IgD-negative memory B cell (primary cell): Measurements from ENCODE around the gene FXYD4. TPM values are rescaled to one million over a fixed set of nuclear protein-coding genes. Genes with fewer than 3 reads are reported as not detected.
A peak's percentile ranks its signal among the peaks of the same experiment; 100 is the strongest.

ENCODE experiments used
- H3K27ac Mint-ChIP-seq, 3 donors: one replicate each; pipeline ENCODE4 v1.8.0; 2020 to 2022; ENCODE audit warnings: mild to moderate bottlenecking in 3 of 3, mixed read lengths in 3 of 3, moderate library complexity in 1 of 3
- H3K27me3 Mint-ChIP-seq: one replicate; pipeline ENCODE4 v1.8.0; 2021; ENCODE audit warnings: mixed read lengths
- H3K36me3 Mint-ChIP-seq: one replicate; pipeline ENCODE4 v1.8.0; 2020; ENCODE audit warnings: mild to moderate bottlenecking, mixed read lengths
- H3K4me1 Mint-ChIP-seq, 3 donors: one replicate each; pipeline ENCODE4 v1.8.0; 2020 to 2022; ENCODE audit warnings: mixed read lengths in 3 of 3, mild to moderate bottlenecking in 1 of 3
- H3K4me3 Mint-ChIP-seq, 4 donors: one replicate each; pipeline ENCODE4 v1.8.0; 2020 to 2022; ENCODE audit warnings: mild to moderate bottlenecking in 4 of 4, mixed read lengths in 4 of 4, moderate library complexity in 3 of 4
- H3K9me3 Mint-ChIP-seq, 3 donors: one replicate each; pipeline ENCODE4 v1.8.0; 2020 to 2021; ENCODE audit warnings: mixed read lengths in 3 of 3, mild to moderate bottlenecking in 1 of 3
- polyA plus RNA-seq: library from polyadenylated mRNA; unstranded; fragments of 300-500 nt; fragmentation: Illumina TruSeq; gene quantifications from one replicate; pipeline ENCODE4 v1.2.3, GENCODE V29; 2021

The FXYD4 gene
- polyA plus RNA-seq, 1 donor from 2014 or later = not detected

DNA sequence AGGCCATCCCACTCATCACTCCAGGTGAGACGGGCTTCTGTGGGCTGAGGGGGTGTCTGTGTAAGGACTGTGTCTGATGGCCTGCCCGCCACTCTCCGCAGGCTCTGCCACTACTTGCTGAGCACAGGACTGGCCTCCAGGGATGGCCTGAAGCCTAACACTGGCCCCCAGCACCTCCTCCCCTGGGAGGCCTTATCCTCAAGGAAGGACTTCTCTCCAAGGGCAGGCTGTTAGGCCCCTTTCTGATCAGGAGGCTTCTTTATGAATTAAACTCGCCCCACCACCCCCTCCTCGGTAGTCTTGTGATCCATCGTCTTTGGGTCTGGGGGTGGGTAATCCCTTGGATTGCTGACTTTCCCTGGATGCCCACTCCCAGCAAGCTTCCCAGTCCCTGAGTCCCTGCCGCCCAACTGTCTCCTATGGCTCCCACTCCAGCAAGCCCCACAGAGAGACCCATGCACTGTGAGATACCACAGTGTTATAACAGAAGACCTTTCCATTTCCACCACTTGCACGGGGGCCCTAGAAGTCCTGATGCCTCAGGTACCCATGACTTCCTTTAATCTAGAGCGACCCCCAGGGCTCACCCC lies 4.7 kb downstream of the FXYD4 start:
- Mint-ChIP-seq H3K9me3 (no peaks in the 10 kb centered on the region), H3K27ac (peak overlapping the region in 1 of 3 donors; percentile 83), H3K36me3 (no peaks in the 10 kb centered on the region), H3K27me3 (peaks cover 3% of the 10 kb centered on the region), H3K4me1 (peaks cover 0 to 1% (median 0%) of the 10 kb centered on the region in 3 donors), H3K4me3 (no peak overlapping the region)

DNA sequence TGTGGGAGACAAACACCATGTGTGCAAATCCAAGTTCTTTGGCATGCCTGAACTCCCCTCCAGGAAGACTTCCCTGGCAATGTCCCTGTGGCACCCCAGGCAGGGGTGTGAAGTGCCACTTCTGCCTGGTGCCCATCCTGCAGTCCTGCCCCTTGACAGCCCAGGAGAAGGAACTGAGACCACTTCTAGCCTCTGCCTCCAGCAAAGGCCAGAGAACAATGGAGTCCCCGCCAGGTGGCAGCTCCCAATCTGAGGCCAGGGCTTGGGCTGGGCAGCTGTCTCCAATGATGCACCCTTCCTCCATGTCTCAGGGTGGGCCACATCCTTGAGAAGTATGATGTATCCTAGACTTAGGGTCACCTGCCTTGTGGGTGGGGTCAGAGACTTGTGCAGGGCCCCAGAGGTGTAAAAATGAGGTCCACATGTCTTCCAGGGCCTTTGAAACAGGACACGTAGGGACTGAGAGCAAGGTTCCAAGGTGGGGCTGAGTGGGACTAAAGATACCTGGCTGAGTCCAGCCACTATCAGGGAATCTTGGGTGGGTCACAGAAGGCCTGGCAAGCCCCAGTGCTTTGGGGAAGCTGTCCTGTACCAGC lies 5.5 kb downstream of the FXYD4 start:
- Mint-ChIP-seq H3K4me3 (no peak overlapping the region), H3K4me1 (peaks cover 0 to 1% (median 0%) of the 10 kb centered on the region in 3 donors), H3K36me3 (no peaks in the 10 kb centered on the region), H3K9me3 (no peaks in the 10 kb centered on the region), H3K27ac (no peak overlapping the region), H3K27me3 (peaks cover 3% of the 10 kb centered on the region)

DNA sequence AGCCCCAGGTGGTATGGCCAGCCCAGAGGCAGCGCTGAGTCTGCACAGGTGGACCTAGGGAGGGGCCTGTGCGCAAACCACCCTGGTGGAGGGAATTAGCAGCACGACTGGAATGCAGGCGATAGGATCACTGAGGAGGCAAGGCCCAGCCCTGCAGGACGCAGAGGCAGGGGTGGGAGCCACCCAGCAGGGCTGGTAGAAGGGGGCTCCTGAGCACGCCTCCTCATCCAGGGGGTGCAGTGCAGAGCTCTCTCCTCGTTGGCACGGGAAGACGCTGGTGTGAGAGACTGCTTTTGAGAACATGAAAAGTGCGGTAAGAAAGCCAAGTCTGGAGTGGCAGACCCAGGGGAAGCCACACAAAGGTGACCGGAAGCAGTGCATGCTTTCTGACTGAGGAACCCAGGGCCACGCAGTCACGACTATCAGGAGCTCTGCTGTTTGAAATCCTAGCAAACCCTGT lies 6.0 kb downstream of the FXYD4 start:
- H3K4me1 Mint-ChIP-seq = peaks cover 0 to 1% (median 0%) of the 10 kb centered on the region in 3 donors
- H3K27ac Mint-ChIP-seq = no peak overlapping the region
- no peaks in the 10 kb centered on the region for H3K36me3 Mint-ChIP-seq
- peaks cover 3% of the 10 kb centered on the region for H3K27me3 Mint-ChIP-seq
- H3K4me3 Mint-ChIP-seq = no peak overlapping the region
- H3K9me3 Mint-ChIP-seq = no peaks in the 10 kb centered on the region

DNA sequence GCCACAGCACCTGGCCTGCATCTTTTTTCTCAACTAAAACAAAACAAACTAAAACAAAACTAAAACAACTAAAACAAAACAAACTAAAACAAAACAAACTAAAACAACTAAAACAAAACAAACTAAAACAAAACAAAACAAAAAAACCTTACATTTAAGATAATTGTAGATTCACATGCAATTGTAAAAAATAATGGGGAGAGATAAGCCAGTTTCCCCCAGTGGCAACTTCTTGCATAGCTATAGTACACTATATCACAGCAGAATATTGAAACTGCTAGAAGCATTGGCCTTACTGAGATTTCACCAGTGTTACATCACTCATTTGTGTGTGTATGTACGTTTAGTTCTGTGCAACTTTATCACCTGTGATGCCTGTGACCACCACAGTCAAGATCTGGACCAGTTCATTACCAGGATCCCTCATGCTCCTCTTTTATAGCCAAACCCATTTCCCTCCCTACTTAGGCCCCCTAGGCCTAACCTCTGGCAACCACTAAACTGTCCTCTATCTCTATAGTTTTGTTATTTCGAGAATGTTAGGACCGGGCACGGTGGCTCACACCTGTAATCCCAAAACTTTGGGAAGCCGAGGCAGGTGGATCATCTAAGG lies 9.3 kb downstream of the FXYD4 start:
- Mint-ChIP-seq H3K9me3 (no peaks in the 10 kb centered on the region), H3K27ac (peak overlapping the region in 2 of 3 donors; percentile 5 to 18), H3K4me1 (peaks cover 0 to 7% (median 3%) of the 10 kb centered on the region in 3 donors), H3K27me3 (peaks cover 3% of the 10 kb centered on the region), H3K36me3 (no peaks in the 10 kb centered on the region), H3K4me3 (no peak overlapping the region)

DNA sequence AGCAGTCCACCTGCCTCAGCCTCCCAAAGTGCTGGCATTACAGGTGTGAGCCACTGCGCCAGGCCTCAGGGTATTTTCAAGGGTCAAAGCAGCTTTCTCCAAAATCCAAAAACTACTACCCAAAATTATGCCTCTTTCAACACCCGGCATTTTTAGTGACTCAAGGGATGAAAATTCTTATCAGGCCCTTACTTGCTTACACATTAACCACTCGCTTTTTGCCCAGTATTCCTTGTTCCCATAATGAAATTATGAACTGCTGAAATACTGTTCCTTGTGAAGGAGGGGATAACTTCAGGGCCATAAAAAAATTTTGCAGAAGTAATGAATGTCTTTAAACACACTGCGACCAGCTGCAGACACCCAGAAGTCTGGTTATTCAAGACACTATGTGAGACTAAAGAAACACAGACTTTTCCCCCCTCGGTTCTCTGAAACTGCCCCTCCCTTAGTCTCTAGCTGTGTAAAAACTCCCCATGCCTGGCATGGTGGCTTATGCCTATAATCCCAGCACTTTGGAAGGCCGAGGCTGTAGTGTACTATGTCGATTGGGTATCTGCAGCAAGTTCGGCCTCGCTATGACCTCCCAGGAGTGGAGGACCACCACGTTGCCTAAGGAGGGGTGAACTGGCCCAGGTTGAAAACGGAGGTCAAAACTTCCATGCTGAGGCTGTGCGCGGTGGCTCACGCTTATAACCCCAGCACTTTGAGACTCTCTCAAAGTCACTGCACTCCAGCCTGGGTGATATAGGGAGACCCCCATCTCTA lies 12.0 kb downstream of the FXYD4 start:
- H3K4me3 Mint-ChIP-seq = no peak overlapping the region
- H3K27ac Mint-ChIP-seq = peak overlapping the region in 2 of 3 donors; percentile 73 to 86
- H3K4me1 Mint-ChIP-seq = peaks cover 7 to 16% (median 15%) of the 10 kb centered on the region in 3 donors
- H3K9me3 Mint-ChIP-seq = no peaks in the 10 kb centered on the region
- H3K27me3 Mint-ChIP-seq = no peaks in the 10 kb centered on the region
- no peaks in the 10 kb centered on the region for H3K36me3 Mint-ChIP-seq

DNA sequence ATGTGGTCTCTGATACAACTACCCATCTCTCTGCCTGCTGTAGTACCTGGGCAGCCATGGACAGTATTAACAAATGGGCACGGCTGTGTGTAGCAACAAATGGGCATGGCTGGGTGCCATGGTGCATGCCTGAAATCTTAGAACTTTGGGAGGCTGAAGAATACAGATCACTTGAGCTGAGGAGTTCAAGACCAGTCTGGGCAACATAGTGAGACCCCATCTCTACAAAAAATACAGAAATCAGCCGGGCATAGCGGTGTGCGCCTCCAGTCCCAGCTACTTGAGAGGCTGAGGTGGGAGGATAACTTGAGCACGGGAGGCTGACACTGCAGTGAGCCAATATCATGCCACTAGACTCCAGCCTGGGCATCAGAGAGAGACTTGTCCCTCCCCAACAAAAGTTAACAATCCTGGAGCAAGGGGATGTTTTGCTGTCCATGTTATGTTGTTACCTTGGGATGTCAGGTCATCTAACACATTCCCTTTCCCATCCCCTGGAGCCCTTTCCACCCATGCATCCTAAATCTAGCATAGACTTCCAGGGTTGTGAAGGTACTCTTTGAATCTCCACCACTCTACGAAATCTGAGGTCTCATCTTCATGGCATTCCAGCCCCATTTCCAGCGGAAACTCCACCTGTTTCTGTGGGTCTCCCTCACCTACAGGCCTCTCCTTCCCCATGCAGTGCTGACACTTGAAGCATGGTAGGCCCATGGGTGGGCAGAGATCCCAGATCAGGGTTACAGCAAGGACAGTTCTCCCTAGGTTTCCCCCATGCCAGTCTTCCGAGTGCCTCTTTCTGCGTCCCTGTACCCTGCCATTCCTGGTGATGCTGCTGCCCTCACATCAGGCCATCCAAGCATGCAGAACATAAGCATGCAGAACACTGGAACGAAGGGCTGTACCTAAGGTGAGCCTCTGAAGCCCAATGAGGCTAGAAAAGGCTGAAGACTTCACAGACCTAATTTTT lies 13.1 kb downstream of the FXYD4 start:
- peak overlapping the region in 1 of 4 donors; percentile 57 for H3K4me3 Mint-ChIP-seq
- no peaks in the 10 kb centered on the region for H3K9me3 Mint-ChIP-seq
- H3K27me3 Mint-ChIP-seq = no peaks in the 10 kb centered on the region
- no peaks in the 10 kb centered on the region for H3K36me3 Mint-ChIP-seq
- peak overlapping the region in 2 of 3 donors; percentile 73 to 86 for H3K27ac Mint-ChIP-seq
- H3K4me1 Mint-ChIP-seq = peaks cover 10 to 21% (median 19%) of the 10 kb centered on the region in 3 donors

DNA sequence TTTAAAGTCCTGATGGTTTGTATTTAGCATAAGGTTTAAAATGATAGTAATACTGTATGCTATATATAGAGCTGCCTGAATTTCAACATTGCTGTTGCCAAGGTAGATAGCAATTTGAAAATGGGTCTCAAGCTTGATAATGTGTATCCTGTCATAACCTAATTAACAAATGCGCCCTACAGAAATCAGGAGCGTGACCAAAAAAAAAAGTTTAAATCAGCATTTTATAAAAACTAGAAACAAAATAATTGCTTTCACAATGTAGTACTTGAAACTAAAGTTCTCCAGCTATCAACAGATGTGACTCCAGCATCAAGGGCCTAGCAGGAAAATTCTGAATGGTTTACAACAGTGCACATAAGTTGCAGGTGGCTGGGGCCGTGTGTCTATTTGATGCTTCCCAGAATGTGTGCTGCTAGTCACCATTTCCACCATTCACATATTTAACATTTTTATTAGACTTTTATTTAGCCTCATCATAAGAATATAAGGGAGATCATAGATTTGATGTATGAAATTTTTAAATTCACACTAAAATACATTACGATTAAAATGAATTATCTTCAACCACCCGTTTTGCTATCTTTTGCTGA lies 14.1 kb downstream of the FXYD4 start:
- no peaks in the 10 kb centered on the region for H3K36me3 Mint-ChIP-seq
- H3K27me3 Mint-ChIP-seq = no peaks in the 10 kb centered on the region
- no peaks in the 10 kb centered on the region for H3K9me3 Mint-ChIP-seq
- no peak overlapping the region for H3K4me3 Mint-ChIP-seq
- no peak overlapping the region for H3K27ac Mint-ChIP-seq
- H3K4me1 Mint-ChIP-seq = peaks cover 12 to 24% (median 23%) of the 10 kb centered on the region in 3 donors

DNA sequence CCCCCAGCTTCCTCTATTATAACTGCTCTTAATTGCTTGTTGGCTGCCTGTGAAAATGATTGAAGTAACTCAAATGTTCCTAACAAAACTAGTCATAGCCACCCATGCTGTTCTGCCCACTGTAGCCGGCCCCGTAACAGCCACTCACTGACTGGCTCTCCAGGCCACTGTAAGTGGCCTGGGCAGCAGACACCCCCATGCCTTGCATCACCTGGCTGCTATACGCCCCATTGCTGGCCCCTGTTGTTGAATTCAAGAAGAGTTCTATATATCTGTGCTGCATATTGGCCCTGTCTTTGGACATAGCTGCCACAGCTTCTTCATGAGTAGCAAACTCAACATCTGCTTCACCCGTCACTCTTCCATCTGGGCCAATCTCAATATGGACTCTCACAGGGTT lies 15.1 kb downstream of the FXYD4 start:
- no peaks in the 10 kb centered on the region for H3K36me3 Mint-ChIP-seq

DNA sequence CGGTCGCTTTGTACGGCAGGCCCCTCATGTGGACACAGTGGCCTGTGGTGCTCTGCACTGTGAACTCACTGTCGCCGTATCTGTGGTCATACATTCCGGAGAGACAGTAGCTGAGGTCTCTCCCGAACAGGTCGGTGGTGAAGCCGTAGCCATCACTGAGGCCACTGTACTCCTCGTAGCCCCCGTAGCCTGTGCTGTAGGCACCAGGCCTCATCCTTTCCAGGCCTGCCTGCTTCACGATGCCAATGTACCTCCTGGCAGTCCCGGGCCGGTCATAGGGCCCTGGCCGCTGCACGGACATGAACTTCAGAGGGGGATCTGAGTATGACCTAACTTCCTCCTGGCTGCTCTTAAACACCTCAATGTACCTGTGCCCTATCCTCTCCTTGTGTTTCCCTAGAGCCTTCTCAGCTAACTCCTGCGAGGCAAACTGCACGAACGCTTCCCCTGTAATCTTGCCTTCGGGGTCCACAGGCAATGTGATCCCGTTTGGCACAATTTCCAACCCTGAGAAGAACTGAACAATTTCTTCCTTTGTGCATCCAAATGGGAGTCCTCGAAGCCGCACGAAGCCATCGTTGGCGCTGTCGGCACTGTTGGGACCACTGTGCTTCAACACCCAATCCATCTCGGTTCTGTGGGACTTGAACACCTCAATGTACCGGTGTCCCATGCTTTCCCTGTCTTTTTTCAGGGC lies 15.7 kb downstream of the FXYD4 start:
- H3K27me3 Mint-ChIP-seq = no peaks in the 10 kb centered on the region
- H3K27ac Mint-ChIP-seq = peak overlapping the region; percentile 64 to 95 (median 72)
- no peaks in the 10 kb centered on the region for H3K9me3 Mint-ChIP-seq
- H3K4me3 Mint-ChIP-seq = peak overlapping the region in 1 of 4 donors; percentile 24
- peaks cover 19 to 27% (median 27%) of the 10 kb centered on the region in 3 donors for H3K4me1 Mint-ChIP-seq
- no peaks in the 10 kb centered on the region for H3K36me3 Mint-ChIP-seq

More for the DNA sequence above, 15.1 kb downstream of the FXYD4 start:
- H3K9me3 Mint-ChIP-seq = no peaks in the 10 kb centered on the region
- H3K4me1 Mint-ChIP-seq = peaks cover 16 to 27% (median 26%) of the 10 kb centered on the region in 3 donors
- H3K27me3 Mint-ChIP-seq = no peaks in the 10 kb centered on the region
- peak overlapping the region in 2 of 3 donors; percentile 27 to 64 for H3K27ac Mint-ChIP-seq
- H3K4me3 Mint-ChIP-seq = peak overlapping the region in 1 of 4 donors; percentile 24

DNA sequence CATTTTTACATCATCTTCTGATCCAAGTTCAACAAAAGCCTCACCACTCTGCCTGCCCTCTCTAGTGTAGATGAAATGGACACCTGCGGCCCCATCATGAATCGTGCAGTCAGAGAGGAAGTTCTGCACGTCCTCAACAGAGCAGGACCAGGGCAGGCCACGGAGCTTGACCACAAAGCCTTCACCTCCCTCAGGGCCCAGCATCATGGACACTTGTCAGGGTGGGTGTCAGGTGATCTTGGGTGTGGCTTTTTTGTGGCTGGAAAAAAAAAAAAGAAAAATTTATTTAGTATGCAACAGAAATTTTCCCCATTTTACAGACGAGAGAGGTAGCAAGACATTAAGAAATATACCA lies 16.2 kb downstream of the FXYD4 start:
- no peaks in the 10 kb centered on the region for H3K9me3 Mint-ChIP-seq
- no peak overlapping the region for H3K4me3 Mint-ChIP-seq
- H3K27me3 Mint-ChIP-seq = no peaks in the 10 kb centered on the region
- H3K36me3 Mint-ChIP-seq = no peaks in the 10 kb centered on the region
- H3K4me1 Mint-ChIP-seq = peaks cover 22 to 31% (median 29%) of the 10 kb centered on the region in 3 donors
- peak overlapping the region; percentile 72 to 95 (median 79) for H3K27ac Mint-ChIP-seq

DNA sequence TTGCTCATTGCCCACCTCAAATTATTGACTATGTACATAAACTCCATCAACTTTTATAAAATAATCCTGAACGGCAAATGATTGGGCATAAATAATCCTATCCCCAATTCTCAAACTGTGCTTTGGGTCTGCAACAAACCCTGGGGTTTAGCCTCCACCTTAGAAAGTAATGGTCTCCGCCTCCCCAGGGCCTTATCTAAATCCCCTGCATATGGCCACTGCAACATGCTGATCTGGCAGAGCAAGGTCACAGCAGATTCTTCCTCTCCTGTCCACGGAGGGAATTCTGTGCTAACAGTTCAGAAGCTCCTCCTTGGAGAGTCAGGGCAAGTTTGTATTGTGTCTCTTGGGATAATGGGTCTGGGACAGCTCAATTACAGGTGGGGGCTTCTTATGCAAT lies 18.4 kb downstream of the FXYD4 start:
- Mint-ChIP-seq H3K4me3 (peak overlapping the region in 1 of 4 donors; percentile 35), H3K4me1 (peaks cover 40 to 45% (median 43%) of the 10 kb centered on the region in 3 donors), H3K9me3 (no peaks in the 10 kb centered on the region), H3K36me3 (peaks cover 5% of the 10 kb centered on the region), H3K27me3 (no peaks in the 10 kb centered on the region), H3K27ac (peak overlapping the region in 2 of 3 donors; percentile 34 to 79)

DNA sequence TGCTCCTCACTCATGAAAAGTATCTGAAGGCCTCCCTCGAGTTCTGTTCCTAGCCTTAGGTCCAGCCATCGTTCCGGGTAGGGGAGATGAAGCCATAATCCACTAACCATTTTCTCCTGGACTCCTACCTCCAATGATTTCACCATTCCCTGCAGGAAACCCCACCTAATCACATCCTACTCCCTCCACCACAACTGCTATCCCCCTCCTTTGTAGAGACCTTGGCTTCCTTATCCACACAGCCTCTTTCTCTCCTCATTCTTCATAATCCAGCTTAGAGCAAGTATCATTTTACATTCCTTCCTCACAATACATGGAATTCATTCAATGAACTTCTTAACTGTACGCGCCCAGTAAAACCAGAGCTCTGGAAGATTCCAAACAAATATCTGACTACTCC lies 18.9 kb downstream of the FXYD4 start:
- no peaks in the 10 kb centered on the region for H3K9me3 Mint-ChIP-seq
- peaks cover 45 to 50% (median 47%) of the 10 kb centered on the region in 3 donors for H3K4me1 Mint-ChIP-seq
- peaks cover 5% of the 10 kb centered on the region for H3K36me3 Mint-ChIP-seq
- H3K27ac Mint-ChIP-seq = peak overlapping the region in 2 of 3 donors; percentile 54 to 79
- H3K27me3 Mint-ChIP-seq = no peaks in the 10 kb centered on the region
- H3K4me3 Mint-ChIP-seq = peak overlapping the region in 1 of 4 donors; percentile 35

DNA sequence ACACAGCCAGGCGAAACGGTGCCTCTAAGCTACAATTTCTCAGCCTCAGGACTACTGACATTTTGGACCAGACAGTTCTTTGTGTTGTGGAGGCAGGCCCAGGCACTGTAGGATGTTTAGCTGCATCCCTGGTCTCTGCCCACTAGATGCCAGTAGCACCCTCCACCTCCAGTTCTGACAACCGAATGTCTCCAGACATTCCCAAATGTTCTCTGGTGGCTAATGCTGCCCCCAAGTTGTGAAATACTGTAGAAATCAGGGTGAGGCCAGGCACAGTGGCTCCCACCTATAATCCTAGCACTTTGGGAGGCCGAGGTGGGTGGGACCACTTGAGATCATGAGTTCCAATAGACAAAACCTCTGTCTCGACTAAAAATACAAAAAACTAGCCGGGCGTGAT lies 19.3 kb downstream of the FXYD4 start:
- Mint-ChIP-seq H3K9me3 (no peaks in the 10 kb centered on the region), H3K36me3 (peaks cover 5% of the 10 kb centered on the region), H3K27me3 (no peaks in the 10 kb centered on the region), H3K4me1 (peaks cover 48 to 51% (median 51%) of the 10 kb centered on the region in 3 donors), H3K4me3 (peak overlapping the region in 2 of 4 donors; percentile 22 to 35), H3K27ac (peak overlapping the region in 2 of 3 donors; percentile 54 to 79)
